HG02798 (cell line): ENCODE data around the gene OR8K5.
"Not testable (repeated sequence)": the region's sequence is repeated elsewhere in the genome, so short reads cannot be mapped to it uniquely, and the experiment has no call there.

Experiments
- ATAC-seq: cut with Tn5 transposase; IDR thresholded peaks from one replicate; pipeline ENCODE4 v1.9.1; 2021; ENCODE audit warnings: mild to moderate bottlenecking; ENCODE audit not compliant: unreplicated experiment, poor library complexity

OR8K5 gene, protein sequence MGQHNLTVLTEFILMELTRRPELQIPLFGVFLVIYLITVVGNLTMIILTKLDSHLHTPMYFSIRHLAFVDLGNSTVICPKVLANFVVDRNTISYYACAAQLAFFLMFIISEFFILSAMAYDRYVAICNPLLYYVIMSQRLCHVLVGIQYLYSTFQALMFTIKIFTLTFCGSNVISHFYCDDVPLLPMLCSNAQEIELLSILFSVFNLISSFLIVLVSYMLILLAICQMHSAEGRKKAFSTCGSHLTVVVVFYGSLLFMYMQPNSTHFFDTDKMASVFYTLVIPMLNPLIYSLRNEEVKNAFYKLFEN

DNA sequence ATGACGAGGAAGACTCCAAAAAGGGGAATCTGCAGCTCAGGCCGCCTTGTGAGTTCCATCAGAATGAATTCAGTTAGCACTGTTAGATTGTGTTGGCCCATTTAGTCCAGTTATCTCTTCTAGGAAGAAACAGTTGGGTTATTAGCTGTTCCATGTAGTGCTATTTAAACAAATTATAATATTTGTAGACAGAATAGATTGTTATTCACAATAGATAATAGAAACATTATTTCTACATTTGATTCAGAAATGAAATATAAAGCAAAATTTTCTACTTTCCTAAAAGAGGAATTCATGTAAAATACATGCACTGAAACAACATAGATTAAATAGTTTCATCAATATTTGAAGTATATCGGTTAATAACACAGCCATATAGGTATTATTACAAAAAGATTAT, at the start of gene OR8K5:
OR8K5 (minus strand) TSS at position 101 of the 400 bp plus-strand sequence; CDS start at position 101, 0 bp downstream.
- ATAC-seq, result no peak

DNA sequence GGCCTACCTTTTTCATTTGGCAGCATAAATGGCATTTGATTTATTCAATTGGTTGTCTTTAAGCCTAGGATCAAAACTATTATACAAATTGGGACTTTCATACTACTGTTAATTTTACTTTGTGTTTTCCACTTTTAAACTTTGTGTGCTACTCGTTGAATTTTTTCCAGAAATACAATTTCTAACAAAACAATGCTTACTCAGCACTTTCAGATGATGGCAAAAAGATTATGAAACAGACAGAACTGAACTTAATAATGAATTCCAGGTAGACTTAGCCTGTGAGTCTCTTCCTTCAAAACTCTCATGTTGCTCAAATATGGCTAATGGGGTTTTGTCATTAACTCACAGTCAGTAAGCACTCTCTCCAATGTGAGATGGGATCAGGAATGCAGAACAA, 47.7 kb upstream of the OR8K5 start:
- ATAC-seq, result no peak

DNA sequence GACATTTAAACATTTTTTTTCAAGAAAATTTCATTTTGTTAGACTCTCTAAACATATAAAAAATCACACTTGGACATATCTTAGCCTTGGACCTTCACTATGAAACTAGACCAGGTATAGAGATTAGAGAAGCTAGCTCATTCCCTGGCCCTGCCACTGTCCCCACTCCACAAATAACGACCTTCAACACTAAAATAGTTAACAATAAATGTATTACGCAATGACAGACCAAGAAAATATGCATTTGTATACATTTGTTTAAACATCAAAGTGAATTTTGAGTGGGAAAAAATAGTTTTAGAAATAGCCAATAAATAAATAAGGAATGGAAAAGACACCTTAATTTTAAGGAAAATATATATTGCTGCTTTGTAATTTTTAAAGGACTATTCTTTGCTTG, 37.2 kb upstream of the OR8K5 start:
- no peak for ATAC-seq

DNA sequence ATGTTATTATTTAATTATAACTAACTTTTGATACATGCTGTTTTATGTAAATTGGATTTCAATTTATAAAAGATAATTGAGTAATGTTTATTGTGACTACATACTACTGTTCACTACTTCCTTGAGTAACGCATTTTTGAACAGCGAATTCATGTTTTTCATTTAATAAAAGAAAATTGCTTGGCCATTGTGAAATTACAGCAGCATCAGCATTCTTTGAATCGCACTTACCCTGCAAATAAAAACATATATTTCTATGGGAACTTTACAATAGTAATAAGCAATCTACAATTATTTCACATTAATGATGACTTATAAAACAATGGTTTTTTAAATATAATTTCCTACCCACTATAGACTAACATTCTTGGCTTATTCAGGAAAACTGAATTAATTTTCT, 36.6 kb upstream of the OR8K5 start:
- ATAC-seq, result no peak

DNA sequence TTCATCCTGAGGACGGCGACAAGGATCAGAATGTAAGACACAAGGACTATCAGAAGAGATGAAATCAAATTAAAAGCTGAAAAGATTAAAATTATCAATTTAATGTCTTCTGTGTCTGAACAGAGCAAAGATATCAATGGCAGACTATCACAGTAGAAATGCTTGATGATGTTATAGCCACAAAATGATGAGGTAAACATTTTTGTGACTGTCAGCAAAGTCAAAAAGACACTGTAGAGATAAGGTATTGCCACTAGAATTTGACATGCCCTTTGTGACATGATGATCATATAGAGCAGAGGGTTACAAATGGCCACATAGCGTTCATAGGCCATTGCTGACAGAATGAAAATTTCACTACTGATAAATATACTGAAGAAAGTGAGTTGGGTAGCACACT, 28.5 kb upstream of the OR8K5 start:
- ATAC-seq, result no peak

DNA sequence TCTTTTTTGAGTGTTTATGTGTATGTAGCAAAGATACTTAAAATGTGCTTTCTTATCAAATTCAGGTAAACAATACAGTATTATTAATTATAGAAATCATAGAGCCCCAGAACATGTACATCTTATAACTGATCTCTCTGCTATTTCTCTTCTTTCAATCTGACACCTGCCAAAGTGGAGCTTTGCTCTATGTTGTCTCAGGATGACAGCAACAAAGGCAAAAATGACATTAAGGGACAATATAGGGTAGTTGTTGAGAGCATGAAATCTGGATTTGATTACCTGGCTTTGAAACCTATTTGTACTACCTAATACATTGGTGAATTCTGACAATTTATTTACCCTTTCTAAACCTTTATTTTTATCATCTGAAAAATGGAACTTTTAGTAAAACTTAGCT, 23.3 kb upstream of the OR8K5 start:
- no peak for ATAC-seq

DNA sequence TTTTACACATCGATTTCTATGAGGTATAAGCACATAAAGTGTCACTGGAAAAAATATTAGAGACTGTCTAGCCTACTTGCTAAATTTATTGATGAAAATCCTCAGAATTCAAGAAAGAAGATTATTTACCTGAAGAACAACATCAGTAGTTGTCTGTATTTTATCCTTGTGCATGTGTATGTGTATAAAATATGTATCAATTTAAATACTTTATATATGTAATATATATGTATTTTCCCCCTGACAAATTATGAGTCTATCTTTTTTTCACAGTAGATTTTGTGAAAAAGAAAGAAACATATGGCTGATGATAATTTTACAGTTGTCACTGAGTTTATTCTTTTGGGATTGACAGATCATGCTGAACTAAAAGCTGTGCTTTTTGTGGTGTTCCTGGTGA, 16.2 kb upstream of the OR8K5 start, which contains the start of gene OR5J2:
OR5J2 (plus strand) TSS at position 301 of the 400 bp plus-strand sequence; CDS start at position 301, 0 bp downstream.
- no peak for ATAC-seq

DNA sequence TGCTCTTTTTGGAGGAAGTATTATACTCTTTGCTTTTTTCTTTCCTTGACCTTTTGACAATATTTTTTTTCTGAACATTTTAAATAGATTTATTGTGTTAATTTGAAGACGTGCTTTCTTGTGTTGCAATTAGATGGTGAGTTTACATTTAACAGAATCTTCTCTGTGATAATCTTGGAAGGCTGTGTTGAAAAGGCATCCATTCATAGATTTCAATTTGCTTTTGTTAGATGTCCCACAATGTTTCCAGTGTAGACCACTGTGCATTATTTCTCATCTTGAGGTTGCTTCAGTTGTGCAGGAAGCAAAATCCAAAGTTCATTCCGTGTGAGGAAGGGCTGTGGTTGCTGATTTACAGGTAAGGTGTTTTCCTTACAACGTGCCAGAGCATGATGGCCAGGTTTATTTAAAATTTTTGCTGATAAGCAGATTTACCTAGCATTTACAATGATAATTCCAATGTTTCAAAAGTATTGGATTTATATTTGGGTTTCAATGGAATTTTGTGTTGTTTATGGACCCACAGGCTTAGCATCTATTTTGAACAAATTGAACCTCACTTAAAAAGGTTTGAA, 12.2 kb upstream of the OR8K5 start:
- ATAC-seq, result no peak

DNA sequence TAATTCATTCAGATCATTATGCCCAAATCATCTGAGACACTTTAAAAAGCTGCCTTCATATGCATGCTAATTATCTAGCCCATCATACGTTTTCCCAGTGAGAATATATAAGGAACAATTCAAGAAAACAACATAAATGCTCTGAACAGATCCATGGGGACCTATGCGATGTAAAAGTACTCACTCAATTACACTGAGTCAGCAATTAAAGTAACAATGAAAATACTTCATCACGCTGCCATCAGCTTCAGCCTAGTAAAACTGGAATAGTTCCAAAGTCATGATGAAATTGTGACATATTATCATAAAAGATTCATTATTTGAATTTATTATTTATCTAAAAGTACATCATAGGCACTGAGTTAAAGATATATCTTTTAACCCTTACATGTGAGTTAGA, 3.7 kb upstream of the OR8K5 start:
- no peak for ATAC-seq

DNA sequence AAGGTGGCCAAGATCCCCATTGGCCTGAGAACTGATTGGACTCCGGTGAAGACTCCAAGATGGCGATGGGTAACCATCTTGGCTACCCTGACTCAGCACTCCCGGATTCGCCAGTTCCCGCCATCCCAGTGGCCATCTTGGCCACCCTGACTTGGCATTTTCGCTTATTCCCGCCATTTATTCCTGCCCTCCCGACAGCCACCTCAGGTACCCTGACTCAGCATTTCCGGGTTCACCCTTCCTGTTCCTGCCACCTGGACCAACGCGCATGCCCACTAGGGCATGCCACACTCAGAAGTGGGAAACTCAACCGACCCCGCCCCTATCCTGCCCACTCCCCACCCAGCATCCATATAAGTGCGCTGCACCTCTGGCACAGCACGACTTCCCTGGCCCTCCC, 7.8 kb downstream of the OR8K5 start:
- no peak for ATAC-seq

DNA sequence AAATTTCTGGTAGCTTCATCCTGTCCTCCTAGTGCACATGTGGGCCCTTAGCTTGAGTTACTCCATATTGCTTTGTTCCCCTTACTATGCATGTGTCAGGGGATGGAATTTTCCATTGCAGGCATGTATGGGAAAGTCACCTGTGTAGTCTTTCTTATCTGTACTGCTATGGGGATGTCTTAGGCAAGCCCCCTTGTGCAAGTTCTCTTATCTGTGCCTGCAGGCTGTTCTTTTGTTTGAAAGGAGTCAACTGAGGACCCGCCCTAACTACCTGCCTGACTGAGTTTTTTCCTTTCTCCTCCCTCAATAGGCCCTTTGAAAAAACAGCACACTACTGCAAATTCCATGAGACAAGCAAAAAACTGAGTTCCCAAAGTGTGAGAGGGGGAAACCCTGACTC, 8.7 kb downstream of the OR8K5 start:
- ATAC-seq, result no peak

DNA sequence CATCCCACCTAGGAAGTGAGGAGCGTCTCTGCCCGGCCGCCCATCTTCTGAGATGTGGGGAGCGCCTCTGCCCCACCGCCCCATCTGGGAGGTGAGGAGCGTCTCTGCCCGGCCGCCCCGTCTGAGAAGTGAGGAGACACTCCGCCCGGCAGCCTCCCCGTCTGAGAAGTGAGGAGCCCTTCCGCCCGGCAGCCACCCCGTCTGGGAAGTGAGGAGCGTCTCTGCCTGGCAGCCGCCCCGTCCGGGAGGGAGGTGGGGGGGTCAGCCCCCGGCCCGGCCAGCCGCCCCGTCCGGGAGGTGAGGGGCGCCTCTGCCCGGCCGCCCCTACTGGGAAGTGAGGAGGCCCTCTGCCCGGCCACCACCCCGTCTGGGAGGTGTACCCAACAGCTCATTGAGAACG, 16.4 kb downstream of the OR8K5 start:
- ATAC-seq, result not testable (repeated sequence)

DNA sequence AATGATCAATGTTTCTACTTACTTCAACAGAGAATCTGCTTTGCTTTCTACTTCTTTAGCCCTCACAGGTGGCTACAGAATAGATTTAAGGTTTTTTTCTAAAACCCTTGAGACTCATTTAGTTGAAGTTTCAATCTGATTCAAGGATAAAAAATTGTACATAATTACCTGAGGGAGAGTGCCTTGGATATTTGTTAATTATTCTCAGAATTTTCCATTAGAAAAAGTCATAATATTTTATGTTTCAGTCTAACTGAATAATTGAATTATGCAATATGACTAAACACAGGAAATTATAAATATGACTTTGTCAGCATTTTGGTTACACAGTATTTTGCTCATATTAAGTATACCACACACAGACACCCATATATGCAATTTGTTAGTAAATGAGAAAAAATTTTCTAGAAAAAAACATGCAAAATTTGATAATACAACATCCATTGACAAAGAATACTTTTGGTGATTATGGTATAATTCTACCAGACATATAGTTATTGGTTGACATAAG, 19.9 kb downstream of the OR8K5 start, which contains the start of gene OR8J3:
OR8J3 (minus strand) TSS at position 51 of the 511 bp plus-strand sequence. CDS start 2,483 bp downstream, outside the sequence.
- ATAC-seq, result no peak

DNA sequence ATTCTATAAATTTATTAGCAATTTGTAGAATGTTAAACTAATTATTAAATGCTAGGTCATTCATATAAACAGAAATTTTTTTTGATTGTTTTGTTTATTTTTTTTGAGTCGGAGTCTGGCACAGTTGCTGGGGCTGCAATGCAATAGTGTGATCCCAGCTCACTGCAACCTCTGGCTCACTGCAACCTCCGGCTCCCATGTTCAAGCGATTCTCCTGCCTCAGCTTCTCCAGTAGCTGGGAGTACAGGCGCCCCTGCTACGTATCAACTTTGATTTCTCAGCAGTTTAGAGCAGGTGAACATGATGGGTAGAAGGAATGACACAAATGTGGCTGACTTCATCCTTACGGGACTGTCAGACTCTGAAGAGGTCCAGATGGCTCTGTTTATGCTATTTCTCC, 38.0 kb downstream of the OR8K5 start, which contains the start of gene OR8H3:
OR8H3 (plus strand) TSS at position 301 of the 400 bp plus-strand sequence; CDS start at position 301, 0 bp downstream.
- no peak for ATAC-seq
